Loucy (cell line): ENCODE data around the gene C16orf96.

ENCODE experiments used
- H2AFZ ChIP-seq: fragments of 200-600 bp; sonication (generic); 2 replicates; pipeline ENCODE4 v1.6.0; 2016; ENCODE audit warnings: antibody characterized with exemption, mild to moderate bottlenecking, low read length, moderate library complexity
- H3F3A ChIP-seq: fragments of 200-600 bp; 2 replicates; pipeline ENCODE4 v1.6.0; 2016; ENCODE audit warnings: antibody characterized with exemption, low read depth, mild to moderate bottlenecking
- H3K27me3 ChIP-seq: fragments of 200-600 bp; sonication (generic); 2 replicates; pipeline ENCODE4 v1.6.1; 2014; ENCODE audit warnings: low read length, mild to moderate bottlenecking; ENCODE audit not compliant: insufficient read depth, poor library complexity, severe bottlenecking
- H3K36me3 ChIP-seq: fragments of 200-600 bp; sonication (generic); 2 replicates; pipeline ENCODE4 v1.6.1; 2016; ENCODE audit warnings: low read length; ENCODE audit not compliant: insufficient read depth
- H3K4me1 ChIP-seq: fragments of 200-600 bp; sonication (generic); 2 replicates; pipeline ENCODE4 v1.5.1; 2014; ENCODE audit warnings: low read length, mild to moderate bottlenecking; ENCODE audit not compliant: insufficient read depth, poor library complexity, severe bottlenecking
- H3K4me2 ChIP-seq: fragments of 200-600 bp; sonication (generic); 2 replicates; pipeline ENCODE4 v1.6.0; 2014; ENCODE audit warnings: antibody characterized with exemption, low read length, low read depth, mild to moderate bottlenecking; ENCODE audit not compliant: poor library complexity, severe bottlenecking
- H3K4me3 ChIP-seq: fragments of 200-600 bp; sonication (generic); 2 replicates; pipeline ENCODE4 v1.5.1; 2014; ENCODE audit warnings: low read length, mild to moderate bottlenecking, mixed read lengths; ENCODE audit not compliant: poor library complexity, severe bottlenecking
- H3K79me2 ChIP-seq: fragments of 200-600 bp; sonication (generic); 2 replicates; pipeline ENCODE4 v1.6.1; 2014; ENCODE audit warnings: low read length; ENCODE audit not compliant: insufficient read depth
- H3K9ac ChIP-seq: fragments of 200-600 bp; sonication (generic); 2 replicates; pipeline ENCODE4 v1.6.0; 2014; ENCODE audit warnings: mild to moderate bottlenecking, low read depth, low read length, moderate library complexity; ENCODE audit not compliant: poor library complexity, severe bottlenecking
- H3K9me2 ChIP-seq: fragments of 200-600 bp; sonication (generic); replicated peaks from 2 replicates; pipeline ENCODE4 v1.6.1; 2016; ENCODE audit warnings: low read depth, low read length, mixed read lengths
- H3K9me3 ChIP-seq: fragments of 200-600 bp; sonication (generic); 2 replicates; pipeline ENCODE4 v1.6.1; 2014; ENCODE audit warnings: mild to moderate bottlenecking, antibody characterized with exemption, low read length, low read depth; ENCODE audit not compliant: insufficient read depth
- H4K20me1 ChIP-seq: fragments of 200-600 bp; sonication (generic); 2 replicates; pipeline ENCODE4 v1.6.0; 2014; ENCODE audit warnings: antibody characterized with exemption, low read length, mild to moderate bottlenecking; ENCODE audit not compliant: insufficient read depth, poor library complexity, severe bottlenecking
- EZH2phosphoT487 ChIP-seq: fragments of 200-600 bp; IDR thresholded peaks from 2 replicates; pipeline ENCODE4 v1.6.1; 2018; ENCODE audit warnings: antibody characterized with exemption, mild to moderate bottlenecking, moderate library complexity, borderline replicate concordance
- TF ChIP-seq, protein P1 (sequence below): fragments of 200-600 bp; sonication (generic); conservative IDR thresholded peaks from 2 replicates; pipeline ENCODE4 v1.5.1; 2014; ENCODE audit warnings: mild to moderate bottlenecking, antibody characterized with exemption, low read length

C16orf96 gene

DNA sequence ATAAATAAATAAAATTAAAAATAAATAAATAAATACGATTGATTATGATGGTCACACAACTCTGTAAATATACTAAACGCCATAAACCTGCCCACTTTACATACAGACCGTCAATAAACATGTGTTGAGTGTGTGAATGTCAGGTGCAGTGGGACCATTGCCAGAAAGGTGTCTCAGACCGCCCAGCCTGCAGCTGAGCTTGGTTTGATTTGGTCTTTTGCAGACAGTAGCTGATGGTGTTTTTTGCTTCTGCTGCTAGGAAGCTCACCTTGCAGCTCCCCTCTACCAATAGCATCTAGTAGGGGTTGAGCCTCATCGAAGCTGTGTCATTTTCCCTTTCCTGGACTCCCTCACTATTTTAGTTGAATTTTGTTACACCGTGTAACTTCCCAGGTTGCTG is 35.1 kb downstream of the C16orf96 start:
- H3K4me2 ChIP-seq = no peak overlapping the region

DNA sequence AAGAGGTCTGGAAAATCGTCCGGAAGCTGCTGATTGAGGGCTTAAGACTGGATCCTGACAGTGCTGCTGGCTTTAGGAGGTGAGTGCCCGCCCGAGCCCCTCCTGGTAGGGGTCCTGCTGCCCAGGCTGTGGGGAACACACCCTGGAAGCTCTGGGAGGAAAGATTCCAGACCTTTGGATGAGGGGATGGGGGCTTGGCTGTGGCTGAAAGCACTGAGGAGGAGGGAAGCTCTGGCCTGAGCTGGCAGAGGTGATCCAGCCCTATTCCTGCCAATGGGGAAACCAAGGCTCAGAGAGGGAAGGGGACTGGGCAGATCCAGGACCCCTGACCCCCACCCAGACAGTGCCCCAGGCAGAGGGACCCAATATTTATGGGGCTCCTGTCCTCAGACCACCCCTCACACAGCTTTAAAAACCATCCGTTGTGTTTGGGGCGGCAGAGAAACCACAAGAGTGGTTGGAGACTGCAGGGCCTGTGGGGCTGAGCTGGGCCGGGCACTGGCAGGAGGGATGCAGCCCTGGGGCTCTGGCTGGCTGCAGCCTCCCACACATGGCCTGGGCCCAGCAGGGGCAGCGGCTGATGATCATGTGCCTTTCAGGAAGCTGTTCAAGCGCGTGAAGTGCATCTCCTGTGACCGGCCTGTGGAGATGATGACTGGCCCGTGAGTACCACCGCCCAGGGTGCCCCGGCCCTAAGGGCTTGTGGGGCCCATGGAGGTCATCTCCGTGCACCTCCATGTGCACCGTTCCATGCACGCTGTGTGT is 35.7 kb downstream of the C16orf96 start:
- Histone ChIP-seq H3K9me3 (no peaks in the 10 kb centered on the region), H3K36me3 (no peaks in the 10 kb centered on the region), H2AFZ (no peak overlapping the region), H3K4me2 (no peak overlapping the region), H3K9ac (no peak overlapping the region), H4K20me1 (no peaks in the 10 kb centered on the region), H3K27me3 (no peaks in the 10 kb centered on the region), H3K4me1 (no peaks in the 10 kb centered on the region), H3K79me2 (no peaks in the 10 kb centered on the region), H3K4me3 (no peak overlapping the region), H3K9me2 (no peaks in the 10 kb centered on the region), H3F3A (no peaks in the 10 kb centered on the region)
- TF ChIP-seq, protein P1, sequence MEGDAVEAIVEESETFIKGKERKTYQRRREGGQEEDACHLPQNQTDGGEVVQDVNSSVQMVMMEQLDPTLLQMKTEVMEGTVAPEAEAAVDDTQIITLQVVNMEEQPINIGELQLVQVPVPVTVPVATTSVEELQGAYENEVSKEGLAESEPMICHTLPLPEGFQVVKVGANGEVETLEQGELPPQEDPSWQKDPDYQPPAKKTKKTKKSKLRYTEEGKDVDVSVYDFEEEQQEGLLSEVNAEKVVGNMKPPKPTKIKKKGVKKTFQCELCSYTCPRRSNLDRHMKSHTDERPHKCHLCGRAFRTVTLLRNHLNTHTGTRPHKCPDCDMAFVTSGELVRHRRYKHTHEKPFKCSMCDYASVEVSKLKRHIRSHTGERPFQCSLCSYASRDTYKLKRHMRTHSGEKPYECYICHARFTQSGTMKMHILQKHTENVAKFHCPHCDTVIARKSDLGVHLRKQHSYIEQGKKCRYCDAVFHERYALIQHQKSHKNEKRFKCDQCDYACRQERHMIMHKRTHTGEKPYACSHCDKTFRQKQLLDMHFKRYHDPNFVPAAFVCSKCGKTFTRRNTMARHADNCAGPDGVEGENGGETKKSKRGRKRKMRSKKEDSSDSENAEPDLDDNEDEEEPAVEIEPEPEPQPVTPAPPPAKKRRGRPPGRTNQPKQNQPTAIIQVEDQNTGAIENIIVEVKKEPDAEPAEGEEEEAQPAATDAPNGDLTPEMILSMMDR = no peak
- no peak for TF ChIP-seq EZH2phosphoT487

More for the DNA sequence above, 35.1 kb downstream of the C16orf96 start:
- Histone ChIP-seq H3K36me3 (no peaks in the 10 kb centered on the region), H3K4me1 (no peaks in the 10 kb centered on the region), H3K79me2 (no peaks in the 10 kb centered on the region), H3K9me3 (no peaks in the 10 kb centered on the region), H3K27me3 (no peaks in the 10 kb centered on the region), H3K4me3 (no peak overlapping the region), H3F3A (no peaks in the 10 kb centered on the region), H4K20me1 (no peaks in the 10 kb centered on the region), H3K9me2 (no peaks in the 10 kb centered on the region), H2AFZ (no peak overlapping the region), H3K9ac (no peak overlapping the region)
- no peak for TF ChIP-seq EZH2phosphoT487
- TF ChIP-seq, protein P1 = no peak

DNA sequence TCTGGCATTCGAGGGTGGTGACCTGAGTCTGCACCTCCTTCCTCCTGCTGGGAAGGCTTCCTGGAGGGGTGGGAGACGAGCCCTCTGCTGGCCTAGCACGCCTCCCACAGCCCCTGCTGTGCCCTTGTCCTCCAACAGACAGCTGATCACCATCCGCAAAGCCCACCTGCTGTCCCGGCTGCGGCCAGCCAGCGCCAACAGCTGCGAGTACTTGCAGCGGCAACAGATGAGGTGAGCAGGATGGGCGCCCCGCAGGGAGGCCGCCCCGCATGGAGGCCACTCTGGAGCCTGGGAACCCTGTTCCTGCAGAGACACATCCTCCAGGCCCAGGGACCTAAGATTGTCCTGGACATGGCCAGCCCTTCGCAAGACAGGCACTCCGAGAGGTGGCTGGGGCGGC is 36.9 kb downstream of the C16orf96 start:
- H3K4me3 ChIP-seq = no peak overlapping the region

More for the DNA sequence above, 36.9 kb downstream of the C16orf96 start:
- TF ChIP-seq, protein P1 = no peak
- no peak for TF ChIP-seq EZH2phosphoT487
- Histone ChIP-seq H3F3A (no peaks in the 10 kb centered on the region), H3K79me2 (no peaks in the 10 kb centered on the region), H3K9me3 (no peaks in the 10 kb centered on the region), H3K9ac (no peak overlapping the region), H3K27me3 (no peaks in the 10 kb centered on the region), H2AFZ (no peak overlapping the region), H3K4me1 (no peaks in the 10 kb centered on the region), H3K4me2 (no peak overlapping the region), H3K36me3 (no peaks in the 10 kb centered on the region), H4K20me1 (no peaks in the 10 kb centered on the region), H3K9me2 (no peaks in the 10 kb centered on the region)
